ENCODE results near the gene APP. TPM values are rescaled to one million over a fixed set of nuclear protein-coding genes. Genes with fewer than 3 reads are reported as not detected.
A peak's percentile ranks its signal among the peaks of the same experiment; 100 is the strongest.

The APP gene
- total and polyA plus RNA-seq, 7 donors: 71.7 to 355 (median 270) TPM

- Histone ChIP-seq H3K9me3 (no peaks in the 10 kb centered on the region), H3K27me3 (no peaks in the 10 kb centered on the region), H3K36me3 (no peaks in the 10 kb centered on the region), H3K4me1 (peaks cover 0 to 10% (median 3%) of the 10 kb centered on the region in 4 donors), H3K27ac (no peak overlapping the region), H3K4me3 (no peak overlapping the region)
- intact Hi-C loops (cut with DNase I): loop anchor here (2.0 to 5.0 kb wide), 2 partner anchors 72 to 256 kb away; partner anchors contain the start of gene MRPL39
- 32 to 51% methylated on average over 1 of the region's 1 CpG for WGBS, 2 donors
- TF ChIP-seq CTCF (IDR thresholded peaks at IDR 0.05): no peak
- TF ChIP-seq POLR2A (IDR thresholded peaks at IDR 0.05): no peak
- TF ChIP-seq POLR2AphosphoS5 (IDR thresholded peaks at IDR 0.05): no peak
- no peak for TF ChIP-seq EP300 (IDR thresholded peaks at IDR 0.05)
- DNase-seq: no peak
Measured at GRCh38 chr21:25863031-25863430, 307.5 kb downstream of the APP start.

- Histone ChIP-seq H3K27ac (no peak overlapping the region), H3K4me1 (peaks cover 0 to 13% (median 4%) of the 10 kb centered on the region in 4 donors), H3K4me3 (no peak overlapping the region), H3K27me3 (no peaks in the 10 kb centered on the region), H3K9me3 (no peaks in the 10 kb centered on the region), H3K36me3 (no peaks in the 10 kb centered on the region)
- intact Hi-C loops (cut with DNase I): loop anchor here (2.0 to 5.0 kb wide), 2 partner anchors 72 to 255 kb away; partner anchors contain the start of gene MRPL39
- WGBS, 2 donors: 12 to 51% methylated on average over 1 of the region's 1 CpG
- no peak for DNase-seq
- TF ChIP-seq CTCF (IDR thresholded peaks at IDR 0.05) (peak in 3 of 4 experiments; percentile 34 to 68 (median 46)), POLR2A (IDR thresholded peaks at IDR 0.05) (no peak)
Measured at GRCh38 chr21:25862596-25862995, 308.0 kb downstream of the APP start.

GRCh38 chr21:25862112-25862511 is 308.5 kb downstream of the APP start:
- Histone ChIP-seq H3K4me1 (peaks cover 0 to 18% (median 6%) of the 10 kb centered on the region in 4 donors), H3K27ac (no peak overlapping the region), H3K36me3 (no peaks in the 10 kb centered on the region), H3K27me3 (no peaks in the 10 kb centered on the region), H3K4me3 (no peak overlapping the region), H3K9me3 (no peaks in the 10 kb centered on the region)
- WGBS, 2 donors: 15 to 72% methylated on average over 3 of the region's 3 CpGs
- no peak for DNase-seq
- intact Hi-C loops (cut with DNase I): loop anchor here (2.0 to 5.0 kb wide), 2 partner anchors 71 to 255 kb away; partner anchors contain the start of gene MRPL39
- no peak for TF ChIP-seq CTCF (IDR thresholded peaks at IDR 0.05)
- TF ChIP-seq EP300 (IDR thresholded peaks at IDR 0.05): no peak
- TF ChIP-seq POLR2A (IDR thresholded peaks at IDR 0.05): no peak
- TF ChIP-seq POLR2AphosphoS5 (IDR thresholded peaks at IDR 0.05): no peak

GRCh38 chr21:25859235-25859929 is 311.2 kb downstream of the APP start:
- intact Hi-C loops (cut with DNase I): no loop called here
- 61 to 71% methylated on average over 5 of the region's 5 CpGs for whole genome bisulfite sequencing, 2 donors
- H3K36me3 ChIP-seq: no peaks in the 10 kb centered on the region

More at GRCh38 chr21:25859235-25859929, 311.2 kb downstream of the APP start:
- no peak for DNase-seq
- H3K27me3 ChIP-seq: no peaks in the 10 kb centered on the region
- H3K4me1 ChIP-seq: peaks cover 0 to 22% (median 11%) of the 10 kb centered on the region in 4 donors
- H3K9me3 ChIP-seq: no peaks in the 10 kb centered on the region
- TF ChIP-seq CTCF (IDR thresholded peaks at IDR 0.05): no peak
- no peak for TF ChIP-seq POLR2AphosphoS5 (IDR thresholded peaks at IDR 0.05)
- no peak for TF ChIP-seq EP300 (IDR thresholded peaks at IDR 0.05)
- TF ChIP-seq POLR2A (IDR thresholded peaks at IDR 0.05): no peak
- no peak overlapping the region for H3K27ac ChIP-seq
- H3K4me3 ChIP-seq: no peak overlapping the region
